IMR-90 (cell line): ENCODE data around the gene LAMA4. TPM values are rescaled to one million over a fixed set of nuclear protein-coding genes. Genes with fewer than 3 reads are reported as not detected.

Source experiments
- ATAC-seq: fragments of 200-7000 bp; cut with Tn5 transposase; 2 replicates; pipeline ENCODE4 v1.9.1; 2020; ENCODE audit warnings: low read depth, mild to moderate bottlenecking, moderate library complexity
- BruUV-seq: library from RNA; stranded (reverse); fragments of 400-500 nt; replicated peaks from 2 replicates; lab custom pipeline; 2021; lab: Mats Ljungman, UMichigan
- CTCF ChIA-PET: fragments of 300-600 bp; formaldehyde crosslinking; extraction: SDS; loops from one replicate; lab custom pipeline; 2021; ENCODE audit warnings: antibody characterized with exemption; lab: Yijun Ruan, JAX
- POLR2A ChIA-PET: fragments of 300-600 bp; sonication (Branson Sonifier 250); formaldehyde crosslinking; loops from one replicate; lab custom pipeline; 2022; ENCODE audit warnings: antibody characterized with exemption; ENCODE audit not compliant: unreplicated experiment; lab: Charles Lee
- DNase-seq: peaks from one replicate; pipeline ENCODE4 v3.0.0; 2013
- H2AFZ ChIP-seq: replicated peaks from 2 replicates; pipeline ENCODE3; 2013; ENCODE audit warnings: low read length, mild to moderate bottlenecking; ENCODE audit not compliant: poor library complexity
- H2AK5ac ChIP-seq: 2 replicates; pipeline ENCODE4 v1.6.1; 2013; ENCODE audit warnings: low read depth, low read length, inconsistent platforms
- H2AK9ac ChIP-seq: replicated peaks from 2 replicates; pipeline ENCODE3; 2013; ENCODE audit warnings: mild to moderate bottlenecking, low read depth, low read length, moderate library complexity; ENCODE audit not compliant: poor library complexity
- H2BK120ac ChIP-seq: 2 replicates; pipeline ENCODE4 v1.6.1; 2013; ENCODE audit warnings: low read depth, low read length, inconsistent platforms
- H2BK15ac ChIP-seq: 3 replicates; pipeline ENCODE4 v1.6.1; 2013; ENCODE audit warnings: low read depth, low read length, inconsistent platforms
- H2BK20ac ChIP-seq: 2 replicates; pipeline ENCODE4 v1.6.1; 2013; ENCODE audit warnings: low read depth, mild to moderate bottlenecking, inconsistent platforms, low read length, moderate library complexity
- H2BK5ac ChIP-seq: 2 replicates; pipeline ENCODE4 v1.6.1; 2013; ENCODE audit warnings: mild to moderate bottlenecking, low read depth, low read length, inconsistent platforms; ENCODE audit not compliant: poor library complexity, severe bottlenecking
- H3K14ac ChIP-seq: replicated peaks from 2 replicates; pipeline ENCODE4 v1.6.1; 2013; ENCODE audit warnings: low read depth, low read length, inconsistent platforms
- H3K18ac ChIP-seq: 2 replicates; pipeline ENCODE4 v1.6.1; 2013; ENCODE audit warnings: low read depth, low read length, control low read depth
- H3K23ac ChIP-seq: 2 replicates; pipeline ENCODE4 v1.6.1; 2013; ENCODE audit warnings: low read depth, low read length, inconsistent platforms
- H3K27ac ChIP-seq: 2 replicates; pipeline ENCODE4 v1.5.1; 2013; ENCODE audit warnings: mild to moderate bottlenecking, control low read depth, low read length; ENCODE audit not compliant: insufficient read depth
- H3K27me3 ChIP-seq: 2 replicates; pipeline ENCODE4 v1.6.1; 2013; ENCODE audit warnings: low read length; ENCODE audit not compliant: control insufficient read depth, insufficient read depth
- H3K36me3 ChIP-seq: 2 replicates; pipeline ENCODE4 v1.6.1; 2013; ENCODE audit warnings: low read length, mixed read lengths; ENCODE audit not compliant: control insufficient read depth, insufficient read depth
- H3K4ac ChIP-seq: 2 replicates; pipeline ENCODE4 v1.6.1; 2013; ENCODE audit warnings: low read depth, low read length, inconsistent platforms
- H3K4me1 ChIP-seq: 2 replicates; pipeline ENCODE4 v1.6.1; 2013; ENCODE audit warnings: low read length, mixed read lengths; ENCODE audit not compliant: control insufficient read depth, insufficient read depth
- H3K4me2 ChIP-seq: 2 replicates; pipeline ENCODE4 v1.6.1; 2013; ENCODE audit warnings: low read depth, mild to moderate bottlenecking, control low read depth, low read length, moderate library complexity
- H3K4me3 ChIP-seq: 2 replicates; pipeline ENCODE4 v1.5.1; 2013; ENCODE audit warnings: low read depth, mild to moderate bottlenecking, control low read depth, low read length, moderate library complexity; ENCODE audit not compliant: insufficient read depth
- H3K56ac ChIP-seq: 2 replicates; pipeline ENCODE4 v1.6.1; 2013; ENCODE audit warnings: low read length, inconsistent platforms; ENCODE audit not compliant: insufficient read depth; ENCODE audit errors: extremely low read depth
- H3K79me1 ChIP-seq, 2 experiments: 2 replicates each; pipeline ENCODE4 v1.6.1; 2013; ENCODE audit warnings: low read length in 2 of 2, inconsistent platforms in 1 of 2, low read depth in 1 of 2
- H3K9ac ChIP-seq: 2 replicates; pipeline ENCODE4 v1.6.1; 2013; ENCODE audit warnings: low read depth, low read length, control low read depth
- H3K9me1 ChIP-seq: 2 replicates; pipeline ENCODE4 v1.6.1; 2013; ENCODE audit warnings: low read length, inconsistent platforms; ENCODE audit not compliant: insufficient read depth
- H3K9me3 ChIP-seq: 2 replicates; pipeline ENCODE4 v1.6.1; 2013; ENCODE audit warnings: low read length; ENCODE audit not compliant: control insufficient read depth, insufficient read depth
- H4K20me1 ChIP-seq: 2 replicates; pipeline ENCODE4 v1.6.1; 2013; ENCODE audit warnings: low read length, inconsistent platforms; ENCODE audit not compliant: insufficient read depth
- H4K5ac ChIP-seq: 2 replicates; pipeline ENCODE4 v1.6.1; 2013; ENCODE audit warnings: mild to moderate bottlenecking, low read depth, low read length, control low read depth
- H4K8ac ChIP-seq, 2 experiments: 2 replicates each; pipeline ENCODE4 v1.6.1; 2013; ENCODE audit warnings: low read depth in 2 of 2, low read length in 2 of 2, control low read depth in 1 of 2, inconsistent platforms in 1 of 2
- H4K91ac ChIP-seq: 2 replicates; pipeline ENCODE4 v1.6.1; 2013; ENCODE audit warnings: low read depth, low read length, inconsistent platforms; ENCODE audit not compliant: insufficient read depth
- BHLHE40 ChIP-seq: fragments of 150-350 bp; IDR thresholded peaks from 2 replicates; pipeline ENCODE4 v1.6.1; 2016; ENCODE audit warnings: mild to moderate bottlenecking, low read depth, low read length
- CEBPB ChIP-seq: IDR thresholded peaks from 2 replicates; pipeline ENCODE4 v1.6.1; 2012; ENCODE audit warnings: low read depth, low read length, improper control_type of control experiment
- CHD1 ChIP-seq: IDR thresholded peaks from 2 replicates; pipeline ENCODE4 v1.6.1; 2012; ENCODE audit warnings: low read depth, low read length, improper control_type of control experiment
- CTCF ChIP-seq: conservative IDR thresholded peaks from 2 replicates; pipeline ENCODE4 v1.5.1; 2012; ENCODE audit warnings: mild to moderate bottlenecking, low read depth, low read length, improper control_type of control experiment
- ELK1 ChIP-seq: fragments of 150-350 bp; IDR thresholded peaks from 2 replicates; pipeline ENCODE4 v1.6.1; 2016; ENCODE audit warnings: low read depth, mild to moderate bottlenecking, low read length, moderate library complexity, borderline replicate concordance
- FOS ChIP-seq: fragments of 150-350 bp; IDR thresholded peaks from 2 replicates; pipeline ENCODE4 v1.6.1; 2016; ENCODE audit warnings: low read depth, low read length
- MAFK ChIP-seq: IDR thresholded peaks from 2 replicates; pipeline ENCODE4 v1.6.1; 2012; ENCODE audit warnings: low read depth, low read length, improper control_type of control experiment
- MAZ ChIP-seq: IDR thresholded peaks from 2 replicates; pipeline ENCODE4 v1.6.1; 2012; ENCODE audit warnings: low read depth, mild to moderate bottlenecking, low read length, improper control_type of control experiment, moderate library complexity, borderline replicate concordance
- MXI1 ChIP-seq: IDR thresholded peaks from 2 replicates; pipeline ENCODE4 v1.6.1; 2012; ENCODE audit warnings: low read depth, mild to moderate bottlenecking, low read length, moderate library complexity, borderline replicate concordance
- NFE2L2 ChIP-seq: fragments of 150-350 bp; IDR thresholded peaks from 2 replicates; pipeline ENCODE4 v1.6.1; 2016; ENCODE audit warnings: low read depth, mild to moderate bottlenecking, low read length
- POLR2A ChIP-seq: IDR thresholded peaks from 2 replicates; pipeline ENCODE4 v1.6.1; 2012; ENCODE audit warnings: mild to moderate bottlenecking, low read depth, low read length
- RAD21 ChIP-seq: IDR thresholded peaks from 2 replicates; pipeline ENCODE4 v1.6.1; 2012; ENCODE audit warnings: low read length, improper control_type of control experiment
- RCOR1 ChIP-seq: IDR thresholded peaks from 2 replicates; pipeline ENCODE4 v1.6.1; 2012; ENCODE audit warnings: mild to moderate bottlenecking, low read length, improper control_type of control experiment; ENCODE audit not compliant: insufficient replicate concordance
- RFX5 ChIP-seq: IDR thresholded peaks from 2 replicates; pipeline ENCODE4 v1.8.0; 2012; ENCODE audit warnings: low read depth, mild to moderate bottlenecking, low read length, moderate library complexity
- SMC3 ChIP-seq: fragments of 150-350 bp; IDR thresholded peaks from 2 replicates; pipeline ENCODE4 v1.6.1; 2016; ENCODE audit warnings: low read depth, mild to moderate bottlenecking, antibody characterized with exemption, low read length, moderate library complexity
- USF2 ChIP-seq: fragments of 150-350 bp; IDR thresholded peaks from 2 replicates; pipeline ENCODE4 v1.6.1; 2017; ENCODE audit warnings: mild to moderate bottlenecking, antibody characterized with exemption, low read length, low read depth
- WGBS, 2 experiments: methylation state at CpG; one replicate each; pipeline versions ENCODE4 v1.1.5 to v1.1.7; 2013; ENCODE audit warnings: missing lambda C conversion rate in 2 of 2; ENCODE audit not compliant: insufficient read length in 1 of 2; ENCODE audit errors: extremely low coverage in 2 of 2; 5-methylcytosine and 5-hydroxymethylcytosine counted together
- dilution Hi-C: fragments of 300-500 bp; cut with HindIII; formaldehyde crosslinking; loops from one replicate; pipeline ENCODE4 v1.14.3; 2018; ENCODE audit warnings: low sequenced_read_pairs; ENCODE audit not compliant: unreplicated experiment
- in situ Hi-C: fragments of 300-500 bp; cut with MboI; formaldehyde crosslinking; loops from 3 replicates; pipeline ENCODE4 v1.14.3; 2019; ENCODE audit warnings: low sequenced_read_pairs, inconsistent platforms, mixed read lengths
- intact Hi-C: fragments of 100-400 bp; cut with micrococcal nuclease; formaldehyde crosslinking; loops from 2 replicates; pipeline ENCODE4 v1.10.0; 2022
- polyA plus RNA-seq, 3 experiments: library from polyadenylated mRNA; depleted of rRNA; stranded (reverse); fragments of >200 nt; gene quantifications; 2 replicates each; pipeline ENCODE4 v1.2.3, GENCODE V29; 2012; ENCODE audit warnings: low replicate concordance in 1 of 3
- total RNA-seq: library from RNA; depleted of rRNA; stranded (reverse); fragments of >200 nt; gene quantifications from 2 replicates; pipeline ENCODE4 v1.2.3, GENCODE V29; 2012

Gene LAMA4
- total and polyA plus RNA-seq, 2 of the 4 experiments (the other 2 are of a cell fraction), result 33.9 to 35.8 TPM

- Histone ChIP-seq H4K8ac (no peak overlapping the region), H3K27ac (no peak overlapping the region), H2BK5ac (no peak overlapping the region), H3K4me2 (no peak overlapping the region), H3K9me1 (peaks cover 9% of the 10 kb centered on the region; the same call in 1 of the 2 replicates), H3K79me1 (no peaks in the 10 kb centered on the region), H2AK9ac (no peak overlapping the region), H3K14ac (no peak overlapping the region), H2AK5ac (no peak overlapping the region), H2BK15ac (no peak overlapping the region), H3K27me3 (no peaks in the 10 kb centered on the region), H4K20me1 (no peaks in the 10 kb centered on the region), H3K9ac (no peak overlapping the region), H3K4ac (no peak overlapping the region), H4K5ac (no peak overlapping the region), H2BK20ac (no peak overlapping the region), H3K9me3 (no peaks in the 10 kb centered on the region), H3K4me3 (no peak overlapping the region), H3K18ac (no peak overlapping the region), H3K36me3 (peaks cover 48% of the 10 kb centered on the region), H3K56ac (no peak overlapping the region), H4K91ac (no peak overlapping the region), H2AFZ (no peak overlapping the region), H2BK120ac (no peak overlapping the region), H3K4me1 (peaks cover 5% of the 10 kb centered on the region), H3K23ac (no peak overlapping the region)
- ChIA-PET POLR2A (no interaction called here), CTCF (no interaction called here)
- no TSS peak for BruUV-seq
- DNase-seq, result no peak
- TF ChIP-seq CTCF (no peak), MAZ (no peak), NFE2L2 (no peak), MXI1 (no peak), BHLHE40 (no peak), RCOR1 (no peak), USF2 (no peak), CHD1 (no peak), MAFK (no peak), FOS (no peak), CEBPB (no peak), RFX5 (no peak), SMC3 (no peak), RAD21 (no peak), POLR2A (no peak), ELK1 (no peak)
- dilution Hi-C loops, result no loop called here
- 100% methylated on average over 5 of the region's 10 CpGs; no CpG with 5 or more reads in 1 of the 2 experiments for whole genome bisulfite sequencing, 2 experiments
- intact Hi-C loops, result loop anchor here (5.0 kb wide), 1 partner anchor 33 kb away; no protein-coding TSS in a partner anchor
- in situ Hi-C loops, result no loop called here
- ATAC-seq, result no peak
These were observed 109.2 kb downstream of the LAMA4 start for GRCh38 chr6:112145080-112145573.
